ENCODE measurements around the gene GPR153. TPM values are rescaled to one million over a fixed set of nuclear protein-coding genes. Genes with fewer than 3 reads are reported as not detected.

GPR153 gene
- total RNA-seq, 3 donors from 2014 or later, result 20.2 to 28.3 (median 20.4) TPM

GRCh38 chr1:6243993-6244392, 16.9 kb downstream of the GPR153 start, which contains the start of gene HES3:
Gene HES3, plus strand, starts transcription at chr1:6244179. Its CDS starts 187 bp downstream, at chr1:6244366.
- Histone ChIP-seq H3K4me1 (ENCODE audit: low read depth) (peaks cover 18% of the 10 kb centered on the region), H3K4me3 (no peak within 1 kb of the TSS), H3K36me3 (ENCODE audit: low read depth) (no peaks in the 10 kb centered on the region), H3K9me3 (no peaks in the 10 kb centered on the region)
- DNase-seq (no peak), ATAC-seq (no peak)
- no peak for TF ChIP-seq CTCF (IDR thresholded peaks at IDR 0.05)
- intact Hi-C loops (cut with DNase I, micrococcal nuclease), result loop anchor here in 1 of 2 donors (10.0 kb wide), 1 partner anchor 161 kb away; no protein-coding TSS in a partner anchor

- intact Hi-C loops (cut with DNase I, micrococcal nuclease), result loop anchor here in 1 of 2 donors (10.0 kb wide), 1 partner anchor 162 kb away; no protein-coding TSS in a partner anchor
- Histone ChIP-seq H3K4me1 (ENCODE audit: low read depth) (peaks cover 18% of the 10 kb centered on the region), H3K9me3 (no peaks in the 10 kb centered on the region), H3K4me3 (no peak overlapping the region), H3K36me3 (ENCODE audit: low read depth) (no peaks in the 10 kb centered on the region)
- TF ChIP-seq CTCF (IDR thresholded peaks at IDR 0.05), result no peak
- ATAC-seq (no peak), DNase-seq (no peak)
Observed at GRCh38 chr1:6243053-6243834, 17.7 kb downstream of the GPR153 start.

GRCh38 chr1:6241887-6242740, 18.8 kb downstream of the GPR153 start:
- no peak for TF ChIP-seq CTCF (IDR thresholded peaks at IDR 0.05)
- ATAC-seq, result no peak
- Histone ChIP-seq H3K9me3 (no peaks in the 10 kb centered on the region), H3K36me3 (ENCODE audit: low read depth) (no peaks in the 10 kb centered on the region), H3K4me3 (no peak overlapping the region), H3K4me1 (ENCODE audit: low read depth) (peaks cover 18% of the 10 kb centered on the region)
- intact Hi-C loops (cut with DNase I, micrococcal nuclease), result loop anchor here in 1 of 2 donors (10.0 kb wide), 1 partner anchor 163 kb away; no protein-coding TSS in a partner anchor
- DNase-seq, result no peak

DNA sequence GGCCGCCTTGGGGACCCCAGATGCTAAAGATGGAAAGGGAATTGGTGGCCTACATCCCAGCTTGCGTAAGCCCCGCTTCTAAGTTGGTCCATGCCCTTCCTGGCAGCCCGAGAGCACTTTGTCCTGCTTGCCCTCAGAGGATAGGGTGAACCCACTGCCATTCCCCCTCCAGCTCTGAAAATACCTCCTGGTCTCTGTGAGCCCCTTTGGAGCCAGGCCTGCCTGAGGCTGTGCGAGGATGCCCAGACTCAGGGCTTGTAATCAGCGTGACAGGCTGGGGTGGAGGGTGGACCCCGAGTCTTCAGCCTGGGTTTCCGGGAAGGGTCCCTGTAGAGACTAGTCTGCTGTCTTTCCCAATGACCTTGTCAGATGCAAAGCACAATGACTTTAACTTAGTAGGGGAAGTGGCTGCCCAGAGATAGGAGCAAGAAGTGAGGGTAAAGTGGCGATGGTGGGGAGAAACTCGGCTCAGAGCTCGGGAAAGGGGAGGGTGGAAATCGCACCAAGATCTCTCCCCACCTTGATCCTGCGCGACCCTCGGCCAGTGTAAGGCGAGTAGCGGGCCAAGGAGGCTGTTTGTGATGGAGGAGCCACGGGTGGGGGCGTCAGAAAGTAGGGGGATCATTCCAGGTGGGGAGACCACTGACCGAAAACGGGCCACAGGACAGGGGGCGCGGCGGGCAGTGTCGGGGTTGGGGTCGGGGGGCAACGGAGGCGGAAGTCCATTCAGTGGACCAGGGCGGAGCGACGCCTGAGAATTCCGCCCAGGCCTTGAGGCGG, 19.6 kb downstream of the GPR153 start:
- Histone ChIP-seq H3K4me1 (ENCODE audit: low read depth) (peaks cover 18% of the 10 kb centered on the region), H3K4me3 (no peak overlapping the region), H3K9me3 (no peaks in the 10 kb centered on the region), H3K36me3 (ENCODE audit: low read depth) (no peaks in the 10 kb centered on the region)
- intact Hi-C loops (cut with DNase I, micrococcal nuclease), result loop anchor here in 1 of 2 donors (10.0 kb wide), 1 partner anchor 164 kb away; no protein-coding TSS in a partner anchor
- no peak for DNase-seq
- ATAC-seq, result no peak
- no peak for TF ChIP-seq CTCF (IDR thresholded peaks at IDR 0.05)

All from mucosa of descending colon (tissue), 3 donors.